Adipose tissue (tissue), 3 donors: ENCODE data around the gene PRICKLE3. TPM values are rescaled to one million over a fixed set of nuclear protein-coding genes. Genes with fewer than 3 reads are reported as not detected.

Source experiments
- H3K27ac ChIP-seq: one replicate; pipeline ENCODE4 v1.5.1; 2013; ENCODE audit warnings: low read depth, low read length
- WGBS, 3 donors: extraction: QIAGEN DNeasy Blood & Tissue Kit; methylation state at CpG; one replicate each; pipeline ENCODE4 v1.1.7; 2013; 5-methylcytosine and 5-hydroxymethylcytosine counted together
- polyA plus RNA-seq, 3 donors: library from polyadenylated mRNA; stranded (reverse); fragments of 200-250 nt; gene quantifications; one replicate each; pipeline ENCODE4 v1.2.3, GENCODE V29; 2013
- donor health status: healthy with polysubstance abuse.
- donor health status: Bipolar disorder and iron deficiency.
- donor health status: healthy.

The PRICKLE3 gene
- 1 to 10 TPM; 6.0 to 8.4 (median 7.8) TPM for polyA plus RNA-seq

- H3K27ac ChIP-seq, result no peak within 1 kb of the TSS
- WGBS, 3 donors, result 8 to 50% (median 14%) methylated on average over 45 to 62 of the region's 62 CpGs
Observed at GRCh38 chrX:49186125-49187027, at the start of gene PRICKLE3. TSS of gene PRICKLE3 (minus strand) at chrX:49186373. CDS start at chrX:49186297, 76 bp downstream.

- no peak overlapping the region for H3K27ac ChIP-seq
- 48 to 64% (median 50%) methylated on average over 35 to 55 of the region's 56 CpGs for WGBS, 3 donors
Observed at GRCh38 chrX:49233887-49234555, 47.8 kb upstream of the PRICKLE3 start.

- no peak within 1 kb of the TSS for H3K27ac ChIP-seq
- 75 to 88% (median 82%) methylated on average over 9 of the region's 9 CpGs for WGBS, 3 donors
Observed at GRCh38 chrX:49233176-49233575, 47.0 kb upstream of the PRICKLE3 start, which contains the start of gene CACNA1F. TSS of gene CACNA1F (minus strand) at chrX:49233340. CDS start at chrX:49233309, 31 bp downstream.

GRCh38 chrX:49232525-49232924 is 46.4 kb upstream of the PRICKLE3 start:
- H3K27ac ChIP-seq, result no peak overlapping the region
- WGBS, 3 donors, result 88 to 95% (median 92%) methylated on average over 2 of the region's 2 CpGs

- WGBS, 3 donors, result 89 to 98% (median 97%) methylated on average over 9 to 10 of the region's 10 CpGs
- H3K27ac ChIP-seq, result no peak overlapping the region
Observed at GRCh38 chrX:49231333-49232000, 45.3 kb upstream of the PRICKLE3 start.

- no peak overlapping the region for H3K27ac ChIP-seq
- 3 to 39% (median 4%) methylated on average over 24 to 44 of the region's 44 CpGs for WGBS, 3 donors
Observed at GRCh38 chrX:49230500-49231232, 44.5 kb upstream of the PRICKLE3 start.

GRCh38 chrX:49228185-49228584 is 42.0 kb upstream of the PRICKLE3 start:
- H3K27ac ChIP-seq, result no peak overlapping the region
- 81 to 92% (median 88%) methylated on average over 15 to 17 of the region's 17 CpGs for WGBS, 3 donors

GRCh38 chrX:49227726-49228125 is 41.6 kb upstream of the PRICKLE3 start:
- WGBS, 3 donors, result 68 to 92% (median 80%) methylated on average over 2 of the region's 2 CpGs

GRCh38 chrX:49226946-49227345 is 40.8 kb upstream of the PRICKLE3 start:
- WGBS, 3 donors, result 80 to 95% (median 86%) methylated on average over 7 to 9 of the region's 9 CpGs

More at GRCh38 chrX:49227726-49228125, 41.6 kb upstream of the PRICKLE3 start:
- no peak overlapping the region for H3K27ac ChIP-seq

GRCh38 chrX:49225858-49226257 is 39.7 kb upstream of the PRICKLE3 start:
- no peak overlapping the region for H3K27ac ChIP-seq
- WGBS, 3 donors, result 73 to 74% methylated on average over 14 of the region's 14 CpGs; no CpG with 5 or more reads in 1 of the 3 donors

More at GRCh38 chrX:49226946-49227345, 40.8 kb upstream of the PRICKLE3 start:
- H3K27ac ChIP-seq, result no peak overlapping the region

- WGBS, 3 donors, result 57 to 86% (median 74%) methylated on average over 2 of the region's 2 CpGs
- no peak overlapping the region for H3K27ac ChIP-seq
Observed at GRCh38 chrX:49221868-49222267, 35.7 kb upstream of the PRICKLE3 start.

GRCh38 chrX:49220100-49220499 is 33.9 kb upstream of the PRICKLE3 start:
- no peak overlapping the region for H3K27ac ChIP-seq

GRCh38 chrX:49214996-49215526 is 28.9 kb upstream of the PRICKLE3 start:
- 76 to 87% (median 81%) methylated on average over 8 to 14 of the region's 14 CpGs for WGBS, 3 donors
- no peak overlapping the region for H3K27ac ChIP-seq

- no peak overlapping the region for H3K27ac ChIP-seq
- 85 to 92% (median 87%) methylated on average over 2 of the region's 2 CpGs for WGBS, 3 donors
Observed at GRCh38 chrX:49214416-49214815, 28.2 kb upstream of the PRICKLE3 start.

GRCh38 chrX:49212861-49213260 is 26.7 kb upstream of the PRICKLE3 start:
- H3K27ac ChIP-seq, result no peak overlapping the region
- 42 to 86% (median 54%) methylated on average over 1 of the region's 1 CpG for WGBS, 3 donors

- H3K27ac ChIP-seq, result no peak overlapping the region
- WGBS, 3 donors, result 73 to 92% (median 91%) methylated on average over 2 of the region's 2 CpGs
Observed at GRCh38 chrX:49212209-49212608, 26.0 kb upstream of the PRICKLE3 start.

- no peak overlapping the region for H3K27ac ChIP-seq
- WGBS, 3 donors, result 82 to 88% (median 88%) methylated on average over 8 to 9 of the region's 9 CpGs
Observed at GRCh38 chrX:49211074-49211473, 24.9 kb upstream of the PRICKLE3 start.

GRCh38 chrX:49210406-49210805 is 24.2 kb upstream of the PRICKLE3 start:
- H3K27ac ChIP-seq, result no peak overlapping the region
- 61 to 78% (median 77%) methylated on average over 8 of the region's 8 CpGs for WGBS, 3 donors
